PC-9 (cell line): ENCODE measurements around the gene SPTB. TPM values are rescaled to one million over a fixed set of nuclear protein-coding genes. Genes with fewer than 3 reads are reported as not detected.

ENCODE experiments used
- BruUV-seq: library from RNA; stranded (reverse); fragments of 400-500 nt; replicated peaks from 2 replicates; lab custom pipeline; 2021; lab: Mats Ljungman, UMichigan
- CTCF ChIA-PET: fragments of 300-600 bp; sonication (Branson Sonifier 250); formaldehyde crosslinking; loops from one replicate; lab custom pipeline; 2022; ENCODE audit warnings: antibody characterized with exemption; lab: Charles Lee
- POLR2A ChIA-PET: fragments of 300-600 bp; sonication (Branson Sonifier 250); formaldehyde crosslinking; loops from one replicate; lab custom pipeline; 2022; ENCODE audit warnings: antibody characterized with exemption; ENCODE audit not compliant: unreplicated experiment; lab: Charles Lee
- DNase-seq, 2 experiments: peaks; one replicate each; pipeline versions ENCODE4 v3.0.0 to v3.0.0-alpha.2; 2015 to 2022; ENCODE audit warnings: mixed read lengths in 1 of 2
- H2AFZ ChIP-seq: fragments of 200-600 bp; sonication (generic); 2 replicates; pipeline ENCODE4 v1.8.1; 2017; ENCODE audit warnings: antibody characterized with exemption
- H3F3A ChIP-seq: fragments of 200-600 bp; sonication (generic); 2 replicates; pipeline ENCODE4 v1.8.1; 2017; ENCODE audit warnings: antibody characterized with exemption, mild to moderate bottlenecking, low read depth; ENCODE audit not compliant: insufficient read depth
- H3K27ac ChIP-seq: fragments of 200-600 bp; sonication (generic); 2 replicates; pipeline ENCODE4 v1.6.1; 2016; ENCODE audit warnings: mixed run types
- H3K27me3 ChIP-seq: fragments of 200-600 bp; sonication (generic); 2 replicates; pipeline ENCODE4 v1.6.1; 2016; ENCODE audit warnings: low read depth, mixed run types; ENCODE audit not compliant: insufficient read depth
- H3K36me3 ChIP-seq: fragments of 200-600 bp; sonication (generic); 2 replicates; pipeline ENCODE4 v1.6.1; 2016; ENCODE audit warnings: low read depth, mixed run types
- H3K4me1 ChIP-seq: fragments of 200-600 bp; sonication (generic); replicated peaks from 2 replicates; pipeline ENCODE4 v1.6.1; 2016; ENCODE audit warnings: mixed run types; ENCODE audit not compliant: insufficient read depth
- H3K4me2 ChIP-seq: fragments of 200-600 bp; sonication (generic); 2 replicates; pipeline ENCODE4 v1.6.1; 2017; ENCODE audit warnings: mixed run types
- H3K4me3 ChIP-seq: fragments of 200-600 bp; sonication (generic); 2 replicates; pipeline ENCODE4 v1.6.1; 2016; ENCODE audit warnings: mixed run types
- H3K79me2 ChIP-seq: fragments of 200-600 bp; sonication (generic); 2 replicates; pipeline ENCODE4 v1.6.1; 2017; ENCODE audit warnings: low read depth, mixed run types
- H3K9me2 ChIP-seq: fragments of 200-600 bp; sonication (generic); 2 replicates; pipeline ENCODE4 v1.8.1; 2017; ENCODE audit warnings: mild to moderate bottlenecking; ENCODE audit not compliant: insufficient read depth
- H3K9me3 ChIP-seq: fragments of 200-600 bp; sonication (generic); 2 replicates; pipeline ENCODE4 v1.8.1; 2016; ENCODE audit warnings: low read depth; ENCODE audit not compliant: insufficient read depth
- H4K20me1 ChIP-seq: fragments of 200-600 bp; sonication (generic); 2 replicates; pipeline ENCODE4 v1.8.1; 2017; ENCODE audit not compliant: insufficient read depth
- EZH2 ChIP-seq: fragments of 200-600 bp; sonication (generic); IDR thresholded peaks from 2 replicates; pipeline ENCODE4 v1.8.0; 2017; ENCODE audit warnings: antibody characterized with exemption, low read depth
- intact Hi-C: fragments of 100-400 bp; cut with micrococcal nuclease; formaldehyde crosslinking; loops from one replicate; pipeline ENCODE4 v1.10.0; 2022; ENCODE audit not compliant: unreplicated experiment
- total RNA-seq: library from RNA; stranded (reverse); gene quantifications from 2 replicates; pipeline ENCODE4 v1.2.3, GENCODE V29; 2021
- TF ChIP-seq, protein P1 (sequence below): fragments of 200-600 bp; sonication (generic); conservative IDR thresholded peaks from 2 replicates; pipeline ENCODE4 v1.6.1; 2017; ENCODE audit warnings: mixed run types, antibody characterized with exemption, mild to moderate bottlenecking, moderate library complexity

Gene SPTB
- total RNA-seq, 1 experiment from 2014 or later: 0.50 TPM

DNA sequence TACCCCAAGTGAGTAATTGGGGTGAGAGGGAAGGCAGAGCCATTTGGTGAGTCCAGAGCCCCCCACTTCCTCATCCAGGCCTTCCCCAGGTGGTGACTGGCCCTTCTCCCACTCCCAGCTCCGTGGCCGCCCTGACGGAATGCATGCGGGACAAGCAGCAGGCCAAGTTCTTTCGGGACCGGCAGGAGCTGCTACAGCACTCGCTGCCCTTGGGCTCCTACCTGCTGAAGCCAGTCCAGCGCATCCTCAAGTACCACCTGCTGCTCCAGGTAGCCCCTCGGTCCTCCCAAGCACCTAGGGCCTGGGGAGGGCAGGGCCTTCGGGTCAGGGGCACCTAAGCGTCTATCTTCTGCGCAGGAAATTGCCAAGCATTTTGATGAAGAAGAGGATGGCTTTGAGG lies 149.0 kb downstream of the SPTB start:
- no peak for DNase-seq
- intact Hi-C loops: no loop called here
- no peak overlapping the region for H2AFZ ChIP-seq
- no peak overlapping the region for H3K27ac ChIP-seq
- ChIA-PET POLR2A (no interaction called here), CTCF (no interaction called here)
- no peak overlapping the region for H3K4me2 ChIP-seq
- peaks cover 20% of the 10 kb centered on the region for H3K36me3 ChIP-seq
- peaks cover 15% of the 10 kb centered on the region for H3F3A ChIP-seq
- H3K9me3 ChIP-seq: no peaks in the 10 kb centered on the region
- no peak for TF ChIP-seq EZH2
- TF ChIP-seq, protein P1, sequence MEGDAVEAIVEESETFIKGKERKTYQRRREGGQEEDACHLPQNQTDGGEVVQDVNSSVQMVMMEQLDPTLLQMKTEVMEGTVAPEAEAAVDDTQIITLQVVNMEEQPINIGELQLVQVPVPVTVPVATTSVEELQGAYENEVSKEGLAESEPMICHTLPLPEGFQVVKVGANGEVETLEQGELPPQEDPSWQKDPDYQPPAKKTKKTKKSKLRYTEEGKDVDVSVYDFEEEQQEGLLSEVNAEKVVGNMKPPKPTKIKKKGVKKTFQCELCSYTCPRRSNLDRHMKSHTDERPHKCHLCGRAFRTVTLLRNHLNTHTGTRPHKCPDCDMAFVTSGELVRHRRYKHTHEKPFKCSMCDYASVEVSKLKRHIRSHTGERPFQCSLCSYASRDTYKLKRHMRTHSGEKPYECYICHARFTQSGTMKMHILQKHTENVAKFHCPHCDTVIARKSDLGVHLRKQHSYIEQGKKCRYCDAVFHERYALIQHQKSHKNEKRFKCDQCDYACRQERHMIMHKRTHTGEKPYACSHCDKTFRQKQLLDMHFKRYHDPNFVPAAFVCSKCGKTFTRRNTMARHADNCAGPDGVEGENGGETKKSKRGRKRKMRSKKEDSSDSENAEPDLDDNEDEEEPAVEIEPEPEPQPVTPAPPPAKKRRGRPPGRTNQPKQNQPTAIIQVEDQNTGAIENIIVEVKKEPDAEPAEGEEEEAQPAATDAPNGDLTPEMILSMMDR: no peak
- H3K9me2 ChIP-seq: no peaks in the 10 kb centered on the region
- no TSS peak for BruUV-seq
- no peaks in the 10 kb centered on the region for H4K20me1 ChIP-seq
- H3K4me3 ChIP-seq: no peak overlapping the region
- H3K4me1 ChIP-seq: peaks cover 17% of the 10 kb centered on the region
- no peaks in the 10 kb centered on the region for H3K27me3 ChIP-seq
- H3K79me2 ChIP-seq: peaks cover 20% of the 10 kb centered on the region

DNA sequence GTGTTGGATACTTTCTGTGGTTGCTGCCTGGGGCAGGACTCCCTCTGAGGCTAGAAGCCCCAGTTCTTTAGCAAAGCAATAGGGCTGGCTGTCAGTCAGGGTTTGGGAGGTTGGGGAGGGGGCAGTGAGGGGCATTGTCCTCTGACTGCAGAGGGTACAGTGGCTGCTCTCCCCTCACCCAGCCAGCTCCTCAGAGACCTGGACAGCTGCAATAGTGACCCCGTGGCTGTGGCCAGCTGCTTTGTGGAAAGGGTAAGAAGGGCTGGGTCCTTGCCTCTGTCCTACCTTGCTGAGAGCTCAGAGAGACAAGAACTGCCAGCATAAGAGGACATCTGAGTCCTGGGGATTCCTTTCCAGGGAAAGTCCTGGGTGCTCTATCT lies 149.7 kb downstream of the SPTB start:
- no TSS peak for BruUV-seq

DNA sequence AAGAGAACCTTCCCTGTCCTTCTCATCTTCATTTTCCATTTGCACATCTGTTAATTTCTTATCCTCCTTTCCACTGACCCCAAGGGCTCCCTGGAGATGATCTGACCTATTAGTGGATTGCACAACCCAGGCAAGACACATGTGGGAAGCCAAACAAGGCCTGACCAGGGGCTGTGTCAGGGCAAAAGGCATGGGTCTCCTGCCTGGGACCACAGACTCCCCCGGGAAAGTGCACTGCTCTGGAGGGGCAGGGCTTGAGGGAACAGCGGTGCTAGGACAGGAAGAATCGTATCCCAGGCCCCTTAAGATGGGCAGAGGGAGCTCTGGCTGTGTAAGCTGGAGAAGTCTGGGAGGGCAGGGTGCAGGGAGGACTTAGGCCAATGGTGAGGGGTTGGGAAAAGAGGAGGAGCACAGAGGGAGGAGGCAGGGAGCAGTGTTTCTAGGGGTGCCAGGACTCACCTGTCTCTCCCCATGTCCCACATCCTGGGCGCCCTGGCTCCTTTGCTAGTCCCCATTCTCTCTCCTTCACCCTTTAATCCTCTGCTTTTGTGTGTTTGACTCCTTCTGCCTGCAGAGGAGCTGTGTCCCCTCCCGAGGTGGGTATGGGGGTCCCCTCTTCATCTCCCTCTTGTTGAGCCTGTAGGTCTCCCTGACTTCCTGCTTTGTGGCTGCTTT lies 150.2 kb downstream of the SPTB start:
- Histone ChIP-seq H3K4me2 (no peak overlapping the region), H3K9me2 (no peaks in the 10 kb centered on the region), H3K9me3 (no peaks in the 10 kb centered on the region), H4K20me1 (no peaks in the 10 kb centered on the region), H3K4me3 (no peak overlapping the region), H2AFZ (no peak overlapping the region), H3F3A (peaks cover 18% of the 10 kb centered on the region), H3K79me2 (peaks cover 31% of the 10 kb centered on the region), H3K4me1 (peaks cover 28% of the 10 kb centered on the region), H3K27me3 (no peaks in the 10 kb centered on the region), H3K27ac (no peak overlapping the region), H3K36me3 (peaks cover 20% of the 10 kb centered on the region)
- POLR2A ChIA-PET: no interaction called here
- DNase-seq: no peak
- no TSS peak for BruUV-seq
- CTCF ChIA-PET: no interaction called here
- no peak for TF ChIP-seq EZH2
- TF ChIP-seq, protein P1: no peak
- intact Hi-C loops: no loop called here

More for the DNA sequence above, 149.7 kb downstream of the SPTB start:
- H3K27me3 ChIP-seq: no peaks in the 10 kb centered on the region
- no peaks in the 10 kb centered on the region for H3K9me3 ChIP-seq
- H3F3A ChIP-seq: peaks cover 18% of the 10 kb centered on the region
- CTCF ChIA-PET: no interaction called here
- H3K79me2 ChIP-seq: peaks cover 26% of the 10 kb centered on the region
- no peak for DNase-seq
- H3K9me2 ChIP-seq: no peaks in the 10 kb centered on the region
- no peak overlapping the region for H3K4me3 ChIP-seq
- H2AFZ ChIP-seq: no peak overlapping the region
- POLR2A ChIA-PET: no interaction called here
- no peak for TF ChIP-seq EZH2
- TF ChIP-seq, protein P1: no peak
- H4K20me1 ChIP-seq: no peaks in the 10 kb centered on the region
- peaks cover 23% of the 10 kb centered on the region for H3K4me1 ChIP-seq
- no peak overlapping the region for H3K4me2 ChIP-seq
- intact Hi-C loops: no loop called here
- no peak overlapping the region for H3K27ac ChIP-seq
- H3K36me3 ChIP-seq: peaks cover 20% of the 10 kb centered on the region
